Stimulated activated naive CD4-positive, alpha-beta T cell (primary cell): ENCODE data around the gene EFNA5.

Experiments
- DNase-seq, 6 experiments: peaks; one replicate each; lab custom pipeline; 2025; lab: John Stamatoyannopoulos, UW

The EFNA5 gene

DNA sequence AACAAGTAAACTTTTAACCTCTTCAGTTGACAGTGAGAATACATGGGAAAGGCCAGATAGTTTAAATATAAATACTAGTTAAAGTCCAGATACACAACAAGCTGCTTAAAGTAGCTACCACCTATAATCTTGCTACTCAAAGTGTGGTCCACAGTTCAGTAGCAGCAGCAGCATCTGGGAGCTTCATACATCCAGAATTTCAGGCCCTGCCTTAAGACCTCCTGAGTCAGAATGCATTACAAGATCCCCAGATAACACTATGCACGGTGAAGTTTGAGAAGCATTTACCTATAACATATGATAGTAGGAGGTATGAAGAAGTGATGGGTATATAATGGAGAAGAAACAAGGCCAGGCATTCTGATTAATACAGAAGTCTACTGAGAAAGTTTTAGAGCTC is 244.5 kb downstream of the EFNA5 start:
- DNase-seq = no peak

DNA sequence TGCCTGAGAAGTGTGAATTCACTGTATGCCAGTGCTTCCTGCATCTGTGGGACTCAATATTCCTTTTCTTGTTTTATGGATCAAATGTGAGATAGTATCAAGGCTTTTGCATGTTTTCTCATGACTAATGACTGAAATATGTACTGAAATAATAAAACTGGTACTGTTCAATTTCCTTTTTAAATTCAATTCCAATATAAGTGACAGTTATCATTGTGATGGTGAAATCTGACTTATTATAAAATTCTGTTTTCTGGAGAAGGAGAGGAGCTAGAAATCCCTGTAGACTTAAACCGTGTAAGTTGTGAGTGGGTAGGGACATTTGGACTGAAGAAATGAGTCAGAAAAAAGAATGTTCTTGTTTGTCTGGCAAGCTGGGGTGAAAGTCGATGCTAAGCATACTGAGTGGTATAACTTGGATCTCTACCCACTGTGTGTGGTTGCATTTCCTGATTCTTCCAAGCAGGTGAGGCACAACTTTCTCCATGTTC is 245.2 kb downstream of the EFNA5 start:
- DNase-seq = no peak

- no peak for DNase-seq
Observed at GRCh38 chr5:107424491-107424890, 246.2 kb downstream of the EFNA5 start.

GRCh38 chr5:107422494-107422893 is 248.2 kb downstream of the EFNA5 start:
- DNase-seq = no peak

GRCh38 chr5:107419498-107419897 is 251.2 kb downstream of the EFNA5 start:
- no peak for DNase-seq

GRCh38 chr5:107418902-107419301 is 251.8 kb downstream of the EFNA5 start:
- no peak for DNase-seq

GRCh38 chr5:107418071-107418470 is 252.7 kb downstream of the EFNA5 start:
- DNase-seq = no peak

DNA sequence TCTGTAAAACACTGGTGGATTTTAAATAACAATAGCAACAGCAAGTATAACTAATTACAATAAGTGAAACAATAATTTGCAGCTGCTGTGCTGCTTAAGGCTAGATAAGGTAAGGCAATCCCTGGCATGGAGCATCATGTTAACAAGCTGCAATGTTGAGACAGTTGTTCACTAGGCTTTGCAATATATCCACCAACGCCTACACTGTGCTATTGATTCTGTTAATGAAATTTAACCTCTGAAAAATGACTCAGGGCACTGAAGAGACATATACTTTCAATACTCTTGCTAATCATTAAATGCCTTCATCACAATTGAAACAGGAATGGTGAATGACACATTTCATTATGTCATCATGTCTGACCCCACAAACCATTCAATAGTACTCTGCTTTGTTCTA is 255.0 kb downstream of the EFNA5 start:
- DNase-seq = no peak

DNA sequence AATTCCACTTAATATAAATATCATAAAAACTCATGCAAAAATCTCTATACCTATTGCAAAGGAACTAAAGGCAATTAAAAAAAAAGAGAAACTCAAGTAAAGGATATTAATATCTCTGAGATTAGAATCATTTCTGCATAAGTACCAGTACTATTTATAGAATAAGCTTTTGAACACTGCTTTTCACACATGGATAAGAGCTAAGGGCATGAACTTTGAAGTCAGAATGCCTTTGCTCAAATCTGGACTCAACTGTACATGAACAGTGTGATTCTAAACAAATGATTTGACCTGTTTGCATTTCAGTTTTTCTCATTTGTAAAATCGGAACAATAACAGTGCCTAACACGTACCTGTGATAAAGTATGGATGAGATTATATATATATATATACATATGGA is 255.9 kb downstream of the EFNA5 start:
- DNase-seq = no peak

- DNase-seq = no peak
Observed at GRCh38 chr5:107413754-107414153, 257.0 kb downstream of the EFNA5 start.

DNA sequence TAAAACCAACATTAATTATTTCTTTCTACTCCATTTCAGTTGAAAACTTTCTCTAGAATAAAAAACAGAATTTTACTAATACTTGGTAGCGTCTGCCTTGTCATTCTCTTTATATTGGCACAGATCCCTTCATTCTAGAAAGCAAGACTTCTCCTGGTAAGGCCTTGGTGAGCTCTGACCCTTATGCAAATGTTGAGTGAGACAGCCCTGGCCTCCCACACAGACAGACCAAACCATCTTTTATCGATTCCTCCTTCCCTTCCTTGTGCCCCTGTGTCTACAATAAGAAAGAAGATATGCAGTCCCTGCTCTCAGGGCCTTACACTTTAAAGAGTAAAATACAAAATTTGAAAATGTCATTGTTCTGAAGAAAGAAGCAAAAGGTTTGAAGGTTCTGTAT is 262.2 kb downstream of the EFNA5 start:
- no peak for DNase-seq

DNA sequence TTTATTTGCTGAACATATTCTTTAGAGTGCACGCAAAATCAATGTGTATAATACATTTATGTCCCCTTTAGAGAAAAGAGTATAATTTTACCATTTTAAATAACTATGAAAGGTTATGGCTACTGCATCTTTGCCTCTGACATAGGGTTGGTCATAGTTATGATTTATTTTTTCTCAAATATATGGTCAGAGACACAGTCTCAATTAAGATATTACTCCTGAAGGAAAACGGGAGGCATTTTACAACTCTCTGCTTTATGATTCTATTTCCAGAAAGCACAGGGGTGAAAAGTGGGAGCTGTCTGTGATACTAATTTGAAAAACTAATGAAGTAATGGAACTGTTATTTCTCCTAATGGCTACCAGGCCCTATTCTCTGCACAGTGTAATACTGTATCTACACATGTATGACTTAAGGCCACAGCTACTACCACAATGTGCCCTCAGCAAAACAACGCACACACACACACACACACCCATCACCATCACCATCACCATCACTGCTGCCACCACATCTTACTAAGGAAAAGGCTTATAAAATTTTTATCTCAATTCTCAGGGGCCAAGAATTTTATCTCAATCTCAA is 262.9 kb downstream of the EFNA5 start:
- DNase-seq = no peak

- no peak for DNase-seq
Observed at GRCh38 chr5:107404595-107405374, 266.0 kb downstream of the EFNA5 start.

DNA sequence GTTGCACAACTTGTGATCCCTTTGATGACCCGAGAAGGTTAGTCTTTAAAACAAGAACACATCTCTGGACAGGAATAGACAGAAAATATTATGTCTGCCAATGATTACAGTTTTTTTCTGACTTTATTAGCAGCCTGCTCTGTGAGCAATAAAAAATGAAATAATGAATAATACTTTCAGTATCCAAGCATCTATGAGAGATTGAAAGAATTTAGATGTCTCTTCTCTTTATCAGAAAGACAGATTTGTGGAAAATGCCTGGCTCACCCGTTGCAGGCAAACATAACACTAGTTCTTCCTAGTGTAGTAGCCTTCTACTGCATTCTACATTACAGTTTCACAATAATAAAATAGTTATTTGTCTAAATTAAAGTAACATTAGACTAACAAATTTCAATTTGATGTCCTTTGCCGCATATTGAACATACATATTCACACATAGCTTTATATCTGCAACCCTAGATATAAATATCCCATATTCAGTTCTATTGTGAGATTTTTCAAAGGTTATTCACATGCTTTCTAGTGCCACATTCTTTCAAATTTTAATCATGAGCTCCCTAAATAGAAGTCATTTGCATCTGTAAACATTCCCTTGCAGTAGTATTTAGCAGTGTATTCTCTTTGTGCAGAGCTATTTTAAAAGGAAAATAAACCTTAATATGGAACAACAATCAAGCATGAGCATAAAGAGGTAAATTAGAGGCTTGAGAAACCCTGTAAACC is 267.3 kb downstream of the EFNA5 start:
- DNase-seq = no peak

DNA sequence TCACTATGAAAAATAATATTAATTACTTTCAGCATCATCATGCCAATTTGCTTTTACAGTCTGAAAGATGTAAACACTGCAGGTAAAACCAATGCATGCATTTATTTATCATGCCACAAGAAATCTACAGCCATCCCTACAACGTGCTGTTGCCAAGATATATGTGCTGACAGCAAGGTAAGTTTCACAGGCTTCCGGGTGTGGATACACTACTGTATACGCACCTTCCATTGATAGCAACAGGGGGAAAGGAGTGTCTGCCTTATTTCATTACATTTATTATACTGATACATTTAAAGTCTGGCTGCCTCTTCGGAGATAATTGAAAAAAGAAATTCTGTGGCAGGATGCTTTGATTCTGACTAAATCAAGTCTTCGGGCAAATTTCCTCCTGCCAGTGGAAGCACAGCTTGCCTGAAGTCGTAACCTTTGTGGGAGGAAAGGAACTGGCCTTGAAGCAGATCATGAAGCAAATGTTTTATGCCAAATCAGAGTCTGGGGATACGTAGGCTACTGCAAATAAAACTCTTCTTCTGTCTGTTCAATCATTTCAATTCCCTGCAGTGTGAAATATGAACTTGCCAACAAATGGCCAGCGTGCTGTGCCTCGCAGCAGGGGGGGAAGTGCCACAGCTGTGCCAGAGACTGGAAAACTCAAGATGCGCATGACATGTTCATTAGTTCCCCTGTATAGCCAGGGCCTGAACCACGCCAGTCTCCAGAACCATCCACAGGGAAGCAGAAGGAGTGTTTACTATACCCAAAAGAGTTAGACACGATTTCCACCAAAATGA is 268.1 kb downstream of the EFNA5 start:
- DNase-seq = no peak

GRCh38 chr5:107401470-107402122 is 269.1 kb downstream of the EFNA5 start:
- DNase-seq = no peak

DNA sequence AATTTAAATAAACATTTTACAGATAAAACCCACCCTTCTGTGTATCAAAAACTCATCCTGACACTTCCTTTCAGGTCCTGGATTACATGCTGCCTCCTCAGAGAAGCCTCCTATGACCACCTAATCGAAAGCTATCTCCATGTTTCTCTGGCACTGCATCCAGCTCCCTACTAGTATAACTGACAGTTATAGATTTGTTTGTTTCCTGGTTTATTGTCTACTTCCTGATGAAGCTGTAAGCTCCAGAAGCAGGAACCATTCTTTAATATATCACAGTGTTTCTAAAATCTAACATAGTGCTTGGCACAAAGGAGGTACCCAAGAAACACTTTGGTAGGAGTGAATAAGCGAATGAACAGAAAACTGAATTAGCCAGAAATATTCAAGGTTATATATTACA is 270.4 kb downstream of the EFNA5 start:
- no peak for DNase-seq

DNA sequence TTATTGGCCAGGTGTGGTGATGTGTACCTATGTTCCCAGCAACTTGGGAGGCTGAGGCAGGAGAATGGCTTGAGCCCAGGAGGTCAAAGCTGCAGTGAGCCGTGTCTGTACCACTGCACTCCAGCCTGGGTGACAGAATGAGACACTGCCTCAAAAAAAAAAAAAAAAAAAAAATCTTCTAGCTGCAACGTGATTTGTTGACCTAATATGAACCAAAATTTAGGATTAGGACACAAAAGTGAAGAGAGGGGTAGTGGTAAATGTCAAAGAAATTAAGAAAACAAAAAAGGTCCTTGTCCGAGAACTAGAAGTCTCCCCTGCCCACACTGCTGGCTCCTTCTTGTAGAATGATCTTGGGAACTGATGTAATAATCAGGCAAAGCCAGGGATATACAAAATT is 272.0 kb downstream of the EFNA5 start:
- DNase-seq = no peak

- no peak for DNase-seq
Observed at GRCh38 chr5:107396351-107396690, 274.4 kb downstream of the EFNA5 start.

GRCh38 chr5:107395632-107396350 is 274.9 kb downstream of the EFNA5 start:
- no peak for DNase-seq

DNA sequence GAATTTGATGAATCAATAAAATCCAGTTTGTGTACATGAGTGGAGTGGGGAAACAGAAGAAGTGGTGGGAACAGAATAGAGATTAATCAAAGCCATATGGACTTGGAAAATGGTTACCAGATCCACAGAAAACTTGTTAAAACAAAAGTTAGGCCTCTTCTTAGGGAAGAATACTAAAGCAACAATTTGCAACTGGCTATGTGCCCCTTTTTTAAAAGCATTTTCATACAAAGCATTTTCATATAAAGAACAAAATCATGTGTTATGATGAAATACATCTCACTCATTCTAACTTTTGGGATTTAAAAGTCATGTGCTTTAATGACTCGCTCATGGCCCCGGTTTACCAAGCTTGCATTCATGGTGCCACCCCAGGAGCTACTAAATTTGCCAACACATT is 276.9 kb downstream of the EFNA5 start:
- no peak for DNase-seq
